ENCODE results near the gene ZNF133.

DNA sequence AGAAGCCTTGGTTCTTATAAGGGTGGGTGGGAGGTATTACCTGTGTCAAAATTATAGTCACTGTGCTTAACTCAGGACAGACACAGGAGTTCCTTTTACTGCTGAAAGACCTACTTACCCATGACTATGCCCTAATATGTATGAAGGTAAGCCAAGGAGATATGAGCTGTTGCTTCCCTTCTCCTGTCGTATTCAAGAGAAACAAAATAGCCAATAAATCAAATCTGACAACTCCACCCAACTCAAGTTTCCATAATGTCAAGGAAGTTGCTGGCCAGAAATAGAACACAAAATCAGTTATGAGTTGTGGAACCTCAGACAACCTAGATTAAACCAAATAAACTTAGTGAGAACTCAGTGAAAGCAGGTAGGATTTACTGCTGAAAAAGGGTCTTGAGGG lies 25.1 kb downstream of the ZNF133 start:
- TF ChIP-seq, protein P1, sequence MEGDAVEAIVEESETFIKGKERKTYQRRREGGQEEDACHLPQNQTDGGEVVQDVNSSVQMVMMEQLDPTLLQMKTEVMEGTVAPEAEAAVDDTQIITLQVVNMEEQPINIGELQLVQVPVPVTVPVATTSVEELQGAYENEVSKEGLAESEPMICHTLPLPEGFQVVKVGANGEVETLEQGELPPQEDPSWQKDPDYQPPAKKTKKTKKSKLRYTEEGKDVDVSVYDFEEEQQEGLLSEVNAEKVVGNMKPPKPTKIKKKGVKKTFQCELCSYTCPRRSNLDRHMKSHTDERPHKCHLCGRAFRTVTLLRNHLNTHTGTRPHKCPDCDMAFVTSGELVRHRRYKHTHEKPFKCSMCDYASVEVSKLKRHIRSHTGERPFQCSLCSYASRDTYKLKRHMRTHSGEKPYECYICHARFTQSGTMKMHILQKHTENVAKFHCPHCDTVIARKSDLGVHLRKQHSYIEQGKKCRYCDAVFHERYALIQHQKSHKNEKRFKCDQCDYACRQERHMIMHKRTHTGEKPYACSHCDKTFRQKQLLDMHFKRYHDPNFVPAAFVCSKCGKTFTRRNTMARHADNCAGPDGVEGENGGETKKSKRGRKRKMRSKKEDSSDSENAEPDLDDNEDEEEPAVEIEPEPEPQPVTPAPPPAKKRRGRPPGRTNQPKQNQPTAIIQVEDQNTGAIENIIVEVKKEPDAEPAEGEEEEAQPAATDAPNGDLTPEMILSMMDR (conservative IDR thresholded peaks at IDR 0.05; ENCODE audit: low read length): no peak
- no peak for TF ChIP-seq EZH2phosphoT487 (IDR thresholded peaks at IDR 0.05; ENCODE audit: borderline replicate concordance, low read depth, low read length)

Data from OCI-LY7 (cell line).